SU-DHL-6 (cell line): ENCODE data around the gene POC1B.

ENCODE experiments used
- EZH2phosphoT487 ChIP-seq: fragments of 200-600 bp; sonication (generic), shearing (Covaris generic); conservative IDR thresholded peaks from 2 replicates; pipeline ENCODE4 v1.6.1; 2018; ENCODE audit warnings: mild to moderate bottlenecking, antibody characterized with exemption, low read length, moderate library complexity, mixed read lengths
- TF ChIP-seq, protein P1 (sequence below): fragments of 200-600 bp; sonication (generic); IDR thresholded peaks from one replicate; pipeline ENCODE4 v1.5.1; 2017; ENCODE audit warnings: antibody characterized with exemption, mild to moderate bottlenecking, low read length, moderate library complexity; ENCODE audit not compliant: insufficient read depth, poor library complexity, severe bottlenecking

DNA sequence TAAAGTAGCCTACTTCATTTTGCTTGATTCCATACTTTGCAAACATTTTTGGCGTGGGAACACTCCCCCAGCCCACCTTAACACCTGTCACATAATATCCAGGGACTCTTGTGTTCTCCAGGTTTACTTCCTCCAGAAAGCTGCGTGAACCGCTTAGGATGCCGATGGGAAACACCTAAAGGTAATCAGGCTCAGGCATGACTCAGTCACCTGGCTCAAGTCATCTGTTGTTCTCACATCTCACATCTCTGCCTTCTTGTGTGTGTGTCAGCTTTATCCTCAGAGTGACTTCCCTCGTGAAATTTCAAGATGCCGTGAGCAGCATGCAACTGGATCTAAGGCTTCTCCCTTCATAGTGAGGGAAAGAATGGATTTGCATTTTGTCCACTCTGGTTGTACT lies 125.4 kb downstream of the POC1B start:
- TF ChIP-seq, protein P1, sequence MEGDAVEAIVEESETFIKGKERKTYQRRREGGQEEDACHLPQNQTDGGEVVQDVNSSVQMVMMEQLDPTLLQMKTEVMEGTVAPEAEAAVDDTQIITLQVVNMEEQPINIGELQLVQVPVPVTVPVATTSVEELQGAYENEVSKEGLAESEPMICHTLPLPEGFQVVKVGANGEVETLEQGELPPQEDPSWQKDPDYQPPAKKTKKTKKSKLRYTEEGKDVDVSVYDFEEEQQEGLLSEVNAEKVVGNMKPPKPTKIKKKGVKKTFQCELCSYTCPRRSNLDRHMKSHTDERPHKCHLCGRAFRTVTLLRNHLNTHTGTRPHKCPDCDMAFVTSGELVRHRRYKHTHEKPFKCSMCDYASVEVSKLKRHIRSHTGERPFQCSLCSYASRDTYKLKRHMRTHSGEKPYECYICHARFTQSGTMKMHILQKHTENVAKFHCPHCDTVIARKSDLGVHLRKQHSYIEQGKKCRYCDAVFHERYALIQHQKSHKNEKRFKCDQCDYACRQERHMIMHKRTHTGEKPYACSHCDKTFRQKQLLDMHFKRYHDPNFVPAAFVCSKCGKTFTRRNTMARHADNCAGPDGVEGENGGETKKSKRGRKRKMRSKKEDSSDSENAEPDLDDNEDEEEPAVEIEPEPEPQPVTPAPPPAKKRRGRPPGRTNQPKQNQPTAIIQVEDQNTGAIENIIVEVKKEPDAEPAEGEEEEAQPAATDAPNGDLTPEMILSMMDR = no peak
- no peak for TF ChIP-seq EZH2phosphoT487
